Activated CD4-positive, alpha-beta T cell treated with anti-CD3 and anti-CD28 coated beads for 36 hours (primary cell): ENCODE data around the gene CDK15. TPM values are rescaled to one million over a fixed set of nuclear protein-coding genes. Genes with fewer than 3 reads are reported as not detected.

Source experiments
- ATAC-seq: fragments of 200-7000 bp; cut with Tn5 transposase; one replicate; pipeline ENCODE4 v1.10.0; 2021; ENCODE audit warnings: mild to moderate bottlenecking, moderate library complexity
- CTCF ChIA-PET: fragments of 350-600 bp; sonication (Branson Sonifier 250); formaldehyde crosslinking; loops from one replicate; lab custom pipeline; 2021; ENCODE audit warnings: antibody characterized with exemption; lab: Charles Lee
- POLR2A ChIA-PET: fragments of 350-600 bp; sonication (Branson Sonifier 250); formaldehyde crosslinking; loops from one replicate; lab custom pipeline; 2021; ENCODE audit warnings: antibody characterized with exemption, inconsistent platforms; lab: Charles Lee
- DNase-seq: peaks from one replicate; pipeline ENCODE4 v3.0.0-alpha.2; 2020
- H3K27ac Mint-ChIP-seq: one replicate; pipeline ENCODE4 v1.8.0; 2021; ENCODE audit warnings: mixed read lengths
- H3K27me3 Mint-ChIP-seq: one replicate; pipeline ENCODE4 v1.8.0; 2021; ENCODE audit warnings: mixed read lengths
- H3K36me3 Mint-ChIP-seq: one replicate; pipeline ENCODE4 v1.8.0; 2021; ENCODE audit warnings: low read depth, mixed read lengths
- H3K4me1 Mint-ChIP-seq: one replicate; pipeline ENCODE4 v1.8.0; 2021; ENCODE audit warnings: mixed read lengths
- H3K4me3 Mint-ChIP-seq: one replicate; pipeline ENCODE4 v1.8.0; 2021; ENCODE audit warnings: mild to moderate bottlenecking, moderate library complexity, mixed read lengths
- H3K9me3 Mint-ChIP-seq: one replicate; pipeline ENCODE4 v1.8.0; 2021; ENCODE audit warnings: low read depth, mixed read lengths
- intact Hi-C, 2 experiments: fragments of 100-400 bp; cut with DNase I in 1 of 2; cut with micrococcal nuclease in 1 of 2; formaldehyde crosslinking; loops; one replicate each; pipeline versions ENCODE4 v1.14.2 to v1.15.1; 2022 to 2024; cut with DNase I, micrococcal nuclease
- total RNA-seq, 2 experiments: library from RNA; stranded (reverse); gene quantifications; one replicate each; pipeline ENCODE4 v1.2.3, GENCODE V29; 2021

The CDK15 gene
- total RNA-seq, 2 experiments from 2014 or later = not detected

DNA sequence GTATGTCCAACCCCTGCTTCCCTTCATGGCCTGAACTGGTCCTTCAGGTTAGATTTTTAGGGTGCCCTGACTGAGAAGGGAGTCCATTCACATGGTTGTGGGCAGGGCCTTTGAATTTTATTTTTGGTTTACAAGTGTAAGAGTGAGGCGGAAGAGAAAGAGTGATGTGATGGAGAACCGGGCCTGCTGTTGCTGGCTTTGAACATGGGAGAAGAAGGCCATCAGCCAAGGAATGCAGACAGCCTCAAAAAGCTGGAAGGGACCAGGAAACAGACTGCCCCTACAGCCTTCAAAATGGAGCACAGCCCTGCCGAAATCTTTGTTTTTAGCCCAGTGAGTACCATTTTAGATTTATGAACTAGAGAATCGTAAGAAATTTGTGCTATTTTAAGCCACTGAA lies 105.0 kb downstream of the CDK15 start:
- Mint-ChIP-seq H3K36me3 (no peaks in the 10 kb centered on the region), H3K4me1 (peaks cover 10% of the 10 kb centered on the region), H3K4me3 (no peak overlapping the region), H3K27me3 (no peaks in the 10 kb centered on the region), H3K27ac (no peak overlapping the region), H3K9me3 (no peaks in the 10 kb centered on the region)
- ATAC-seq (no peak), DNase-seq (no peak)
- intact Hi-C loops = no loop called here
- ChIA-PET POLR2A (no interaction called here), CTCF (no interaction called here)

DNA sequence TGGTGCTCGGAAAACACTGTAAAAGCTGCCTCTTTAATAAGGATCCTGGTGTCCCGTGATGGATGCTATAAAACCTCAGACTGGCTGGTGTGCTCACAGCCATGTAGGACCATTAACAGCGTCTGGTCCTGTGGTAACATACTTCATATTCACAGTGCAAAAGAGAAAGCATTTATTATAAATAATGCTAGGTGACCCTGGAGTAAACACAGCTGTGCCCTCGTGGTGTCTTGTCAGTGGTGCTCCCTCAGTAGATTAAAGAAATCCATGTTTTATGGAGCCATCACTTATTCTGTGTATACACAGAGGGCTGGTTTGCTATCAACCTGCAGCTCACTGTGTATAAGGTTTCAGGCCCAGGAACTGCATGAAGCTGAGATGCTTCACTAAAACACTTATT lies 106.9 kb downstream of the CDK15 start:
- Mint-ChIP-seq H3K27me3 (no peaks in the 10 kb centered on the region), H3K36me3 (no peaks in the 10 kb centered on the region), H3K9me3 (no peaks in the 10 kb centered on the region), H3K27ac (no peak overlapping the region), H3K4me3 (no peak overlapping the region), H3K4me1 (peaks cover 10% of the 10 kb centered on the region)
- ATAC-seq (no peak), DNase-seq (no peak)
- ChIA-PET POLR2A (no interaction called here), CTCF (no interaction called here)
- intact Hi-C loops = no loop called here

DNA sequence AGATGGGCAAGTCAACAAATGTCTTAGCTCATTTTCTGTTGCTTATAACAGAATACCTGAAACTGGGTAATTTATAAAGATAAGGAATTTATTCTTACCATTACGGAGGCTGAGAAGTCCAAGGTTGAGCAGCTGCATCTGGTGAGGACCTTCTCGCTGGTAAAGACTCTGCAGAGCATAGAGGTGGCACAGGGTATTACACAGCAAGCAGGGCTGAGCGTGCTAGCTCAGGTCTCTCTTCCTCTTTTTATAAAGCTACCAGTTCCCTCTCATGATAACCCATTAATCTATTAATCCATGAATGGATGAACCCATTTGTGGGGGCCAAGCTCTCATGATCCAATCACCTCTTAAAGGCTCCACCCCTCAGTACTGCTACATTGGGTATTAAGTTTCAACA lies 109.1 kb downstream of the CDK15 start:
- Mint-ChIP-seq H3K36me3 (no peaks in the 10 kb centered on the region), H3K27me3 (no peaks in the 10 kb centered on the region), H3K9me3 (no peaks in the 10 kb centered on the region), H3K4me3 (no peak overlapping the region), H3K27ac (no peak overlapping the region), H3K4me1 (no peaks in the 10 kb centered on the region)
- ChIA-PET CTCF (interaction anchor here (0.6 kb wide), 1 partner anchor 55 kb away, joined by 3 read pairs; no protein-coding TSS in a partner anchor), POLR2A (no interaction called here)
- DNase-seq = no peak
- intact Hi-C loops = no loop called here
- ATAC-seq = no peak

DNA sequence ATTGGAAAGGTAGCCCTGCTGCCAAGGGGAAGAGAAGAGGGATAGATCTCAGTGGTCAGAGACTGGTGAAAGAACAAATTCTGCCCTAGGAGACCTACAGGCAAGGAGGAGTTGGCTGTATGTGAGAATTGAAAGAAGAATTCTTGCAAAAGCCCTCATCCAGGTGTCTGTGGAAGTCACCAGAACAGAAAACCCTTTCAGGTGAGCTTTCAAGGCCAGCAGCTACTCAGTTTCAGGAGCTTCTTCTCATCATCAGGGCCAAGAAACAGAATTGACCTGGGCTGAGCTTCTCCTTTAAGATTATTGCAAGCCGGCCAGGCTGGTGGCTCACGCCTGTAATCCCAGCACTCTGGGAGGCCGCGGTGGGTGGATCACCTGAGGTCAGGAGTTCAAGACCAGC lies 110.2 kb downstream of the CDK15 start:
- intact Hi-C loops = no loop called here
- ChIA-PET POLR2A (no interaction called here), CTCF (no interaction called here)
- Mint-ChIP-seq H3K27me3 (no peaks in the 10 kb centered on the region), H3K4me3 (no peak overlapping the region), H3K9me3 (no peaks in the 10 kb centered on the region), H3K27ac (no peak overlapping the region), H3K36me3 (no peaks in the 10 kb centered on the region), H3K4me1 (no peaks in the 10 kb centered on the region)
- DNase-seq (no peak), ATAC-seq (no peak)

DNA sequence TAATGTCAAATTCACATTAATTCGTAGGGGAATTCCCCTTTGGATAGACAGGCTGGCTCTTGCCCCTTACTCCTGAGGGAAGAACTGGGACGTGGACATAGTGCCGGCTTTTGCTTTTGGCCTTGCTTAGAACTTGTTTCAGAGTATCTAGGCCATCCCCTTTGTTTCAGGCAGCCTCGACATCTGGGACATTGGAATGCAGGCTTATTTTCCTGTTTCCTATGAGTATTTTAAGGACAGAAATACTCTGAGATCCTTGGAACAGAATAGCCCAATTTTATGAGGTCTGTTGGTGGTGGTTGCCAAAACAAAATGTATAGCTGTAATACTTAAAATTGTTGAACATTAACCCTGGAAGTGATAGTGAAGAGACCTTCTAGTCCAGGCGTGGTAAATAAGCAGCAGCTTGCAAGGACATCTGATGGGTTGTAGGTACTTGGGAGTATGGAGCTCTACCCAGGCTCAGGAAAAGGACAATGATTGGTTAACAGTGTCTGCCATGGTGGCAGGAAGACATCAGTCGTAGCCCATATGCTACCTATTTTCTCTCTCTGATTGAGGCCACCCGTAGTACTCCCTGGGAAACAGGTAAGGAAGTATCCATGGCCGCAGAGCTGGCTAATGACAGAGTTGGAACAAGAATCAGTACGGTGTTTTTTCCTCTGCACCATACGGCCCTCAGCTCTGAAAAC lies 112.4 kb downstream of the CDK15 start:
- H3K4me1 Mint-ChIP-seq = no peaks in the 10 kb centered on the region
- intact Hi-C loops = no loop called here
- CTCF ChIA-PET = no interaction called here
- H3K9me3 Mint-ChIP-seq = no peaks in the 10 kb centered on the region
- no peaks in the 10 kb centered on the region for H3K36me3 Mint-ChIP-seq
- no peak overlapping the region for H3K27ac Mint-ChIP-seq
- ATAC-seq (no peak), DNase-seq (no peak)
- POLR2A ChIA-PET = no interaction called here
- H3K27me3 Mint-ChIP-seq = no peaks in the 10 kb centered on the region
- no peak overlapping the region for H3K4me3 Mint-ChIP-seq

DNA sequence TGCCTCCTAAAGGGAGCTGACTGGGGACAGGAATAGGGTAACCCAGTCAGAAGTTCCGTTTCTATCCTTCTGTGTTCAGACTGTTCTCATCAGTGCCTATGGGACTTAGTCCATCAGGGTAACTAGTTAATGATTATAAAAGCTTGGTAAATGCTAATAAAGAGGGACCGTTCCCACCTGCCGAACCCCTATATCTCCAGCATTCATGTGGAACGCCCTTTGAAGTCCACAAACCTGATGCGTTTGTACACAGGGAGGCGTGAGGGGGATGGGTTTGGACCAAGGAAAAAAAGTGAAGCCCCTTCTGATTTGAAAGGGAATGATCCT lies 112.9 kb downstream of the CDK15 start:
- intact Hi-C loops = no loop called here
- Mint-ChIP-seq H3K4me3 (no peak overlapping the region), H3K36me3 (no peaks in the 10 kb centered on the region), H3K27me3 (no peaks in the 10 kb centered on the region), H3K27ac (no peak overlapping the region), H3K4me1 (no peaks in the 10 kb centered on the region), H3K9me3 (no peaks in the 10 kb centered on the region)
- ChIA-PET CTCF (no interaction called here), POLR2A (no interaction called here)
- ATAC-seq (no peak), DNase-seq (no peak)

DNA sequence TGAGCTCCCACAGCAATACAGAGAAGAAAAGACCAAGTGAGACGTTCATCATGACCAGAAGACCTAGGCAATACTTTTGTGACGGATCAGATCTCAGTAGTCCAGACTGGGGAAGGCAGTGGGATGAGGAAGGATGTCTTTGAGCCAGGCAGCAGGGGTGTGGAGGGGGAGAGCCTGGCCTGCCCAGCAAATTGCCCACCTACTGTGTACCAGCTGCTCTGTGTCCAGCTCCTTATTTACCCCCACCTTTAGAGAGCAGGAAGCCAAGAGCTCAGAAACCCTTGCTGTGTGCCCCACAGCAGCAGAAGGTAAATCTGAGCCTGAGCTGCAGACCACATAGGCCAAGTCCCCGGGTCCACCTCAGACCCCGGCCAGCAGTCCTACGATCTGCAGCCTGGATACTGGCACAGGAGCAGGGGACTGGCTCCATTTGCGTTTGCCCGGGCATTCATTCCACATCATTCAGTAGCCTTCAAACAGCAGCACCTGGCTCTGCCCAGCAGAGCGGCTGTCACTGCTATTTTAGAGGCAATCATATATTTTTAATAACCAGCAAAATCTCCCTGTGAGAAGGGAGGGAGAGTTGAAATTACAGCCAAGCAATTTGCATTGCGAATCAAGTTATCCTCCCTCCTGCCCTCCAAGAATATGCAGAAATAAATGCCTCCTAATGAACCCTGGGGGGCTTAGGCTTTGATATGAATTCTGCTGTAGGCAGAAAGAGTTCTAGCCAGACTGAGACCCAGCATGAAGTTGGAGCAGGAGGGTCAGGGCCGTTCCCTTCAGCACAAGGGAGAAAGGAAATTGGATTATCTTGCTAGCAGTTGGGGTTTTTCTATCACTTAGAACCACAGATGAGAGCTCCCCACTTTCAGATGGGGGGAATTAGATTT lies 117.3 kb downstream of the CDK15 start:
- Mint-ChIP-seq H3K36me3 (no peaks in the 10 kb centered on the region), H3K4me1 (no peaks in the 10 kb centered on the region), H3K9me3 (no peaks in the 10 kb centered on the region), H3K27me3 (peaks cover 9% of the 10 kb centered on the region), H3K27ac (no peak overlapping the region), H3K4me3 (no peak overlapping the region)
- intact Hi-C loops = no loop called here
- DNase-seq = no peak
- no peak for ATAC-seq
- ChIA-PET POLR2A (no interaction called here), CTCF (no interaction called here)

DNA sequence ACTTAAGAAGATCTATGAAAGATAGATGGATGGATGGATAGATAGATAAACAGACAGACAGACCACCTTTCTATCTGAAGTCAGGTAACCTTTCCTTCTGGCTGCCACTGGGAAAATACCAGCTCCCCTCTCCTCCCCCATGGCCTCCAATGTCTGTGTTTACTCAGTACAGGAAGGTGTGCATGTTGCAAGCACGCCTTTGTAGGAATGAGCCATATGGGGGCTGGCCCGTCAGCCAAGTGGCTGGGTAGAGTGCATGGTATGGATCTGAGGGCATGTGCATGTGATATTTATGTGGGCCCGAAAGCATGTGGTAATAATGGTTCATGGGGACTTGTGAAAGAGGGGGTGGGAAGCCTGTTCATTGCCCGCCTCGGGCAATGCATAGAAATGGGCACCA lies 118.1 kb downstream of the CDK15 start:
- intact Hi-C loops = no loop called here
- no peak for ATAC-seq
- DNase-seq = no peak
- Mint-ChIP-seq H3K36me3 (no peaks in the 10 kb centered on the region), H3K27ac (no peak overlapping the region), H3K4me1 (no peaks in the 10 kb centered on the region), H3K27me3 (peaks cover 10% of the 10 kb centered on the region), H3K4me3 (no peak overlapping the region), H3K9me3 (no peaks in the 10 kb centered on the region)
- POLR2A ChIA-PET = no interaction called here
- CTCF ChIA-PET = no interaction called here

DNA sequence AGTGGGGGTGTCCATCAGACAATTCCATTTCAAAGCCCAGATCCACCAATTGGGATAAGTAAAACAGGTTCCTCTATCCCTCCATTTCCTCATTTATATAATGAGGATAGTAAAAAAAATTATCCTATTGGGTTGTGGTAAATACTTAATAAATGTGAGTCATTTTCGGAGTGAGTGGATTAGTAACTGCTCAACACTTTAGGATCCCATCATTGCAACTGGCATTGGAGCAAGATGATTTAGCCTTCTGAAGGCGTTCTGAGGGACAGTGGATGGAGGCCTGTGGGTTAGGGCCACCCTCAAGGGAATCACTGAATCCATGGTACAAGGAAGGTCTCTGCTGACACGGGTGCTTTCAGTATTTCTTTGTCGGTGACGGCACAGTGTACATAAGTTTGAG lies 118.7 kb downstream of the CDK15 start:
- CTCF ChIA-PET = no interaction called here
- ATAC-seq (no peak), DNase-seq (no peak)
- H3K36me3 Mint-ChIP-seq = no peaks in the 10 kb centered on the region
- no peak overlapping the region for H3K27ac Mint-ChIP-seq
- POLR2A ChIA-PET = no interaction called here
- peaks cover 10% of the 10 kb centered on the region for H3K27me3 Mint-ChIP-seq
- H3K9me3 Mint-ChIP-seq = no peaks in the 10 kb centered on the region
- no peak overlapping the region for H3K4me3 Mint-ChIP-seq
- no peaks in the 10 kb centered on the region for H3K4me1 Mint-ChIP-seq
- intact Hi-C loops = no loop called here

DNA sequence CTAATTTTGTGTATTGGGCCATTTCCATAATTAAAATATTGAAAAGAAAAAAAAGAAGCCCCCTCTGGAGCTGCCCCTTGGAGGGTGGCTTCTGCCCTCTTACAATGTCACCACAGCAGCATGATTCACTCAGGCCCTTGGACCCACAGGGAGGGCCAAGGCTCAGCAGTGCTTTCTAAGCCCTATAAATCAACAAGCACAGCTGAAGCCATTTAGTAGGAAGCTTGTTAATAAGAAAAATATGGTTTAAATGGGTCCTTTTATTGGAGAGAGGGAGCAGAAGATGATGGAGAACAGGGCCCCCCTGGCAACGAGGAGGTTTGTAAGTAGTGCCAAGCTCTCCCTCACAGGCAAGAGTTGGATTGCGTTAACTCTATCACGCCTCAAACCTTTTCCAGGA lies 119.7 kb downstream of the CDK15 start:
- intact Hi-C loops = no loop called here
- ChIA-PET POLR2A (no interaction called here), CTCF (interaction anchor here (1.1 kb wide), 1 partner anchor 66 kb away, joined by 3 read pairs; no protein-coding TSS in a partner anchor)
- peaks cover 10% of the 10 kb centered on the region for H3K27me3 Mint-ChIP-seq
- H3K36me3 Mint-ChIP-seq = no peaks in the 10 kb centered on the region
- H3K4me3 Mint-ChIP-seq = no peak overlapping the region
- H3K9me3 Mint-ChIP-seq = no peaks in the 10 kb centered on the region
- H3K4me1 Mint-ChIP-seq = no peaks in the 10 kb centered on the region
- H3K27ac Mint-ChIP-seq = no peak overlapping the region
- DNase-seq (no peak), ATAC-seq (no peak)

DNA sequence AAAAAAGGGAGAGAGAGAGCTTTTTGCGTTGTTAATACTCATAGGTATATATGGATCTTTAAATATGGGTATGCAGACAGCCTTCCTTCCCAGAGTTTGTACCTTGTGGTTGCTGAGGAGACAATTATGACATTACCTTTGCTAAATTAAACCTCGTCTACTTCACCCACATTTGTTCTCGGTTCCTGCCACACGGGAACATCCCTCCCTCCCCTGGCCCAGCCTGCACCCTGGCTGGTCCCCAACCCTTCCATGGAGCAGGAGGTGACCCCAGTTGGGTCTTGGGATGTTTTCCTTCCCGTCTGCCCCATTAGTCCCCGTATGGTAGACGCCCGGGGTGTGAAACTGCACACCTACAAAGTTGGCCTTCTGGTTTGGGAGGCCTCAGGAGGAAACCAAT lies 122.0 kb downstream of the CDK15 start:
- intact Hi-C loops = no loop called here
- peaks cover 14% of the 10 kb centered on the region for H3K27me3 Mint-ChIP-seq
- H3K9me3 Mint-ChIP-seq = no peaks in the 10 kb centered on the region
- ATAC-seq = no peak
- no peak overlapping the region for H3K4me3 Mint-ChIP-seq
- no peaks in the 10 kb centered on the region for H3K4me1 Mint-ChIP-seq
- H3K36me3 Mint-ChIP-seq = no peaks in the 10 kb centered on the region
- CTCF ChIA-PET = no interaction called here
- DNase-seq = no peak
- POLR2A ChIA-PET = no interaction called here
- H3K27ac Mint-ChIP-seq = no peak overlapping the region

DNA sequence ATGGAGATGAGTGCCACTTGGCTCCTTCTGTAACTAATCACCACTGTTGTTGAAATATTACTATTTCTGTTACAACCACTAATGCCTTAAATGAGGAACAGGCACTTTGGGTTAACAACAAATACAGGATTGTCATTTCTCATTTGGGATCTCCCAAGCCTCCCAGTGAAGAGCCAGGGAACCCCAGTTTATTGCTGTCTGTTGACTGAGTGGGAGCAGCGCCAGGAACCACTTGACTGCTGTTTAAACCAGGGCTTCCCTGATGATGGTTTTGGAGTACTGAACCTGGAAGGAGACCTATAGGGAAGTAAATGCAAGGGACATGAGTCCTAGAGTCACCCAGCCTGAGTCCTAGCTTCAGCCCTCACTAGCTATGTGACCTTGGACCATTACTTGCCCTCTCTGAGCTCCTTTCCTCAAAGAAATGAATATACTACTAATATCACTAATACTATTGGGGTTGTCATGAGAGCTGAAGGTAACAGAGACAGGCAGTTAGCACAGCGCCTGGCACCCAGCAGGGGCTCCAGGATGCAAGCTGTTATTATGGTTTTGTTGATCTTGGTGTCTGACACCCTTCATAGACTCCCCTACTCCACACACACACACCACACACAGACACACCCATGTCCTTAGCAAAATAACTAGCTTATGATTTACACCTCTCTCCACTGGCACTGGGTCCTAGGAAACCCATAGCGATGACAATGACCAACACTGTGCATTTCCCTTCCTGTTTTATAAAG lies 123.1 kb downstream of the CDK15 start:
- no peak overlapping the region for H3K27ac Mint-ChIP-seq
- no peaks in the 10 kb centered on the region for H3K9me3 Mint-ChIP-seq
- DNase-seq (no peak), ATAC-seq (no peak)
- no peaks in the 10 kb centered on the region for H3K4me1 Mint-ChIP-seq
- CTCF ChIA-PET = no interaction called here
- peaks cover 14% of the 10 kb centered on the region for H3K27me3 Mint-ChIP-seq
- POLR2A ChIA-PET = no interaction called here
- H3K36me3 Mint-ChIP-seq = no peaks in the 10 kb centered on the region
- intact Hi-C loops = no loop called here
- H3K4me3 Mint-ChIP-seq = no peak overlapping the region
